A549 (cell line): ENCODE data around the gene LGR6. TPM values are rescaled to one million over a fixed set of nuclear protein-coding genes. Genes with fewer than 3 reads are reported as not detected.

Experiments used
- ATAC-seq, 2 experiments: fragments of 200-7000 bp in 1 of 2; fragments of >200 bp in 1 of 2; cut with Nextera tagmentation in 1 of 2; cut with Tn5 transposase in 1 of 2; 3 replicates each; pipeline versions ENCODE4 v1.8.0 to v1.9.1; 2018 to 2020; ENCODE audit warnings: mild to moderate bottlenecking in 1 of 2, moderate library complexity in 1 of 2
- CTCF ChIA-PET: fragments of 300-600 bp; sonication (Branson Sonifier 250); formaldehyde crosslinking; extraction: SDS; loops from one replicate; lab custom pipeline; 2021; ENCODE audit warnings: antibody characterized with exemption, inconsistent platforms; lab: Yijun Ruan, JAX
- POLR2A ChIA-PET: fragments of 350-600 bp; formaldehyde crosslinking; extraction: SDS; loops from one replicate; lab custom pipeline; 2021; ENCODE audit warnings: antibody characterized with exemption, inconsistent platforms; lab: Yijun Ruan, JAX
- DNase-seq, 2 experiments: peaks; one replicate each; pipeline versions ENCODE4 v3.0.0 to v3.0.0-alpha.2; 2011 to 2016; ENCODE audit warnings: low read depth in 1 of 2, low spot score in 1 of 2
- FAIRE-seq: peaks from 2 replicates; lab custom pipeline; 2011; peaks lifted over from hg19 to GRCh38; lab: Jason Lieb, UNC
- H3K27ac ChIP-seq, 2 experiments: fragments of >200 bp; sonication (Bioruptor Twin); formaldehyde crosslinking; 3 replicates each; pipeline ENCODE4 v1.5.1; 2016 to 2017
- H3K4me1 ChIP-seq: fragments of >200 bp; sonication (Bioruptor Twin); formaldehyde crosslinking; 3 replicates; pipeline ENCODE4 v1.6.1; 2016
- H3K4me2 ChIP-seq: fragments of >200 bp; sonication (Bioruptor Twin); formaldehyde crosslinking; 3 replicates; pipeline ENCODE4 v1.6.1; 2016
- H3K4me3 ChIP-seq: fragments of >200 bp; sonication (Bioruptor Twin); formaldehyde crosslinking; 3 replicates; pipeline ENCODE4 v1.5.1; 2016
- H3K9me3 ChIP-seq: fragments of >200 bp; sonication (Bioruptor Twin); formaldehyde crosslinking; 3 replicates; pipeline ENCODE4 v1.6.1; 2016
- CHD2 ChIP-seq: fragments of 150-350 bp; IDR thresholded peaks from 2 replicates; pipeline ENCODE4 v1.6.1; 2014; ENCODE audit warnings: low read length; ENCODE audit not compliant: partially characterized antibody
- FOSL2 ChIP-seq, 2 experiments: fragments of 450-650 bp in 1 of 2; fragments of >200 bp in 1 of 2; sonication (Bioruptor Twin) in 1 of 2; formaldehyde crosslinking; IDR thresholded peaks; 2 replicates each; pipeline versions ENCODE4 v1.5.0 to v1.6.1; 2016 to 2020; ENCODE audit warnings: mild to moderate bottlenecking in 1 of 2, moderate library complexity in 1 of 2
- HOXB13 ChIP-seq: fragments of 250-450 bp; sonication (Bioruptor Pico); IDR thresholded peaks from 2 replicates; pipeline ENCODE4 v1.5.0; 2020; ENCODE audit warnings: low read depth, mild to moderate bottlenecking, moderate library complexity
- JUNB ChIP-seq: fragments of >200 bp; sonication (Bioruptor Twin); formaldehyde crosslinking; IDR thresholded peaks from 2 replicates; pipeline ENCODE4 v1.6.1; 2016
- KDM1A ChIP-seq: fragments of 200-600 bp; sonication (generic); IDR thresholded peaks from 2 replicates; pipeline ENCODE4 v1.6.1; 2016; ENCODE audit warnings: low read depth, mild to moderate bottlenecking
- MYC ChIP-seq: IDR thresholded peaks from 2 replicates; pipeline ENCODE4 v1.6.1; 2012; ENCODE audit warnings: mild to moderate bottlenecking, inconsistent platforms, low read length, improper control_type of control experiment, borderline replicate concordance
- NFE2L2 ChIP-seq: fragments of 150-350 bp; conservative IDR thresholded peaks from 2 replicates; pipeline ENCODE4 v1.6.1; 2014; ENCODE audit warnings: low read length
- PBX3 ChIP-seq: IDR thresholded peaks from 2 replicates; pipeline ENCODE4 v1.6.1; 2012
- RARB ChIP-seq: fragments of 250-450 bp; sonication (Bioruptor Pico); IDR thresholded peaks from 2 replicates; pipeline ENCODE4 v1.8.0; 2021; ENCODE audit warnings: mild to moderate bottlenecking, moderate library complexity
- RCOR1 ChIP-seq: fragments of 150-350 bp; IDR thresholded peaks from 2 replicates; pipeline ENCODE4 v1.6.1; 2014; ENCODE audit warnings: antibody characterized with exemption, low read length, low read depth
- REST ChIP-seq: fragments of 200-600 bp; sonication (generic); IDR thresholded peaks from 2 replicates; pipeline ENCODE4 v1.6.1; 2016; ENCODE audit warnings: antibody characterized with exemption, mild to moderate bottlenecking, moderate library complexity
- RNF2 ChIP-seq: fragments of 200-600 bp; sonication (generic); IDR thresholded peaks from 2 replicates; pipeline ENCODE4 v1.6.1; 2016; ENCODE audit warnings: low read depth, mild to moderate bottlenecking, antibody characterized with exemption, moderate library complexity, borderline replicate concordance
- ZC3H11A ChIP-seq: fragments of 450-650 bp; IDR thresholded peaks from 2 replicates; pipeline ENCODE4 v1.6.1; 2014; ENCODE audit warnings: antibody characterized with exemption, mild to moderate bottlenecking
- WGBS: methylation state at CpG from one replicate; pipeline ENCODE4 v1.1.6; 2017; ENCODE audit errors: missing lambda C conversion rate; 5-methylcytosine and 5-hydroxymethylcytosine counted together
- polyA plus RNA-seq, 4 experiments: library from polyadenylated mRNA; depleted of rRNA in 3 of 4; stranded (reverse); fragments of >200 nt; fragmentation: RNase III in 1 of 4; extraction: RNeasy Plus Mini Kit Qiagen cat#74134 plus additional on column Dnase treatment in 1 of 4; gene quantifications; 2 replicates in 3 of 4; 3 replicates in 1 of 4; pipeline ENCODE4 v1.2.3, GENCODE V29; 2011 to 2017

LGR6 gene
- polyA plus RNA-seq, 2 of the 4 experiments (the other 2 are of a cell fraction): 0.84 to 1.1 TPM

- TF ChIP-seq REST: no peak
- TF ChIP-seq NFE2L2: no peak
- no peak for TF ChIP-seq CHD2
- TF ChIP-seq RCOR1: no peak
- TF ChIP-seq RNF2: no peak
- no peak for TF ChIP-seq FOSL2 (IDR thresholded peaks at IDR 0.05)
- no peak for TF ChIP-seq FOSL2 (CRISPR knock-in tag; IDR thresholded peaks at IDR 0.05)
- no peak for TF ChIP-seq JUNB
- no peak for TF ChIP-seq PBX3
- no peak for TF ChIP-seq HOXB13
Measured at GRCh38 chr1:202315576-202316168, 122.1 kb downstream of the LGR6 start (continued).

GRCh38 chr1:202316186-202316585 is 122.6 kb downstream of the LGR6 start:
- H3K4me3 ChIP-seq: no peak overlapping the region
- peaks cover 5% of the 10 kb centered on the region; the same call in 1 of the 3 replicates for H3K4me1 ChIP-seq
- no peaks in the 10 kb centered on the region for H3K9me3 ChIP-seq
- ChIA-PET CTCF (interaction anchor here (0.6 to 16.6 kb wide), 44 partner anchors 11 to 411 kb away, joined by 3 to 350 read pairs (median 4); partner anchors contain the start of genes LGR6, PTPN7 and UBE2T), POLR2A (interaction anchor here (1.1 kb wide), 1 partner anchor 127 kb away, joined by 4 read pairs; no protein-coding TSS in a partner anchor)
- DNase-seq (no peak), ATAC-seq (no peak), FAIRE-seq (no peak)
- no peak overlapping the region for H3K4me2 ChIP-seq
- H3K27ac ChIP-seq: no peak overlapping the region
- no peak for TF ChIP-seq KDM1A

GRCh38 chr1:202317941-202318925 is 124.6 kb downstream of the LGR6 start:
- Histone ChIP-seq H3K9me3 (no peaks in the 10 kb centered on the region), H3K4me2 (no peak overlapping the region), H3K4me1 (no peaks in the 10 kb centered on the region), H3K4me3 (no peak overlapping the region), H3K27ac (no peak overlapping the region)
- ChIA-PET CTCF (interaction anchor here (0.7 to 16.6 kb wide), 8 partner anchors 13 to 133 kb away, joined by 3 to 350 read pairs (median 5); partner anchors contain the start of gene LGR6), POLR2A (no interaction called here)
- 82% methylated on average over 51 of the region's 52 CpGs for WGBS
- no peak for DNase-seq
- no peak for ATAC-seq
- no peak for FAIRE-seq
- no peak for TF ChIP-seq MYC
- TF ChIP-seq RARB (CRISPR knock-in tag): no peak
- no peak for TF ChIP-seq ZC3H11A
- TF ChIP-seq JUNB: no peak
- TF ChIP-seq CHD2: no peak
